CD14-positive monocyte (primary cell): ENCODE results near the gene KRTAP13-2. TPM values are rescaled to one million over a fixed set of nuclear protein-coding genes. Genes with fewer than 3 reads are reported as not detected.

Experiments
- DNase-seq, 3 donors: peaks; one replicate each; pipeline ENCODE4 v3.0.0-alpha.2; 2011 to 2022
- H2AFZ ChIP-seq: 2 replicates; pipeline ENCODE4 v1.6.0; 2012; ENCODE audit warnings: mild to moderate bottlenecking, low read depth, low read length, inconsistent platforms; ENCODE audit not compliant: insufficient read depth, poor library complexity, severe bottlenecking
- H3K27ac ChIP-seq, 2 donors: 1 replicate in 1 of 2; 2 replicates in 1 of 2; pipeline ENCODE4 v1.5.1; 2012 to 2013; ENCODE audit warnings: low read length in 2 of 2, control low read depth in 1 of 2, inconsistent platforms in 1 of 2, low read depth in 1 of 2, mild to moderate bottlenecking in 1 of 2
- H3K27me3 ChIP-seq, 2 donors: one replicate each; pipeline versions ENCODE4 v1.6.0 to v1.6.1; 2011 to 2013; ENCODE audit warnings: low read length in 2 of 2; ENCODE audit not compliant: control insufficient read depth in 2 of 2, insufficient read depth in 2 of 2
- H3K36me3 ChIP-seq, 2 donors: replicated peaks in 1 of 2; 1 replicate in 1 of 2; 2 replicates in 1 of 2; pipeline versions ENCODE4 v1.5.1 to v1.6.1; 2012 to 2013; ENCODE audit warnings: low read length in 2 of 2, control low read depth in 1 of 2, inconsistent platforms in 1 of 2, mild to moderate bottlenecking in 1 of 2; ENCODE audit not compliant: insufficient read depth in 2 of 2, control insufficient read depth in 1 of 2
- H3K4me1 ChIP-seq, 2 donors: 1 replicate in 1 of 2; 2 replicates in 1 of 2; pipeline versions ENCODE4 v1.5.1 to v1.6.1; 2012 to 2013; ENCODE audit warnings: low read length in 2 of 2, control low read depth in 1 of 2, inconsistent platforms in 1 of 2, mild to moderate bottlenecking in 1 of 2, moderate library complexity in 1 of 2; ENCODE audit not compliant: insufficient read depth in 2 of 2, control insufficient read depth in 1 of 2
- H3K4me2 ChIP-seq: replicated peaks from 2 replicates; pipeline ENCODE3; 2012; ENCODE audit warnings: low read length, moderate library complexity, mild to moderate bottlenecking; ENCODE audit not compliant: poor library complexity, severe bottlenecking; ENCODE audit errors: extremely low read depth
- H3K4me3 ChIP-seq, 3 experiments: fragments of 200-600 bp in 1 of 3; sonication (generic) in 1 of 3; replicated peaks in 1 of 3; 1 replicate in 2 of 3; 2 replicates in 1 of 3; pipeline ENCODE4 v1.5.1; 2011 to 2013; ENCODE audit warnings: low read length in 3 of 3, mild to moderate bottlenecking in 3 of 3, control low read depth in 2 of 3, low read depth in 2 of 3, inconsistent platforms in 1 of 3, moderate library complexity in 1 of 3
- H3K79me2 ChIP-seq: 2 replicates; pipeline ENCODE4 v1.6.0; 2012; ENCODE audit warnings: mild to moderate bottlenecking, control low read depth, inconsistent platforms, low read length, moderate library complexity; ENCODE audit not compliant: insufficient read depth
- H3K9ac ChIP-seq: 2 replicates; pipeline ENCODE4 v1.6.0; 2017; ENCODE audit warnings: low read length, mild to moderate bottlenecking; ENCODE audit not compliant: insufficient read depth, poor library complexity, severe bottlenecking
- H3K9me3 ChIP-seq, 2 donors: replicated peaks in 1 of 2; 1 replicate in 1 of 2; 2 replicates in 1 of 2; pipeline versions ENCODE4 v1.5.1 to v1.6.1; 2012 to 2013; ENCODE audit warnings: low read length in 2 of 2, control low read depth in 1 of 2; ENCODE audit not compliant: control insufficient read depth in 1 of 2, insufficient read depth in 1 of 2
- H4K20me1 ChIP-seq: 2 replicates; pipeline ENCODE4 v1.6.0; 2012; ENCODE audit warnings: mild to moderate bottlenecking, low read length, control low read depth, moderate library complexity; ENCODE audit not compliant: insufficient read depth
- H3K27ac Mint-ChIP-seq, 7 donors: one replicate each; pipeline ENCODE4 v1.8.0; 2020; ENCODE audit warnings: mild to moderate bottlenecking in 7 of 7, mixed read lengths in 7 of 7, moderate library complexity in 6 of 7, inconsistent platforms in 2 of 7
- H3K27me3 Mint-ChIP-seq, 3 donors: one replicate each; pipeline ENCODE4 v1.8.0; 2021 to 2022; ENCODE audit warnings: low read depth in 3 of 3, mild to moderate bottlenecking in 3 of 3, mixed read lengths in 3 of 3, moderate library complexity in 3 of 3, inconsistent platforms in 1 of 3
- H3K36me3 Mint-ChIP-seq, 2 donors: one replicate each; pipeline ENCODE4 v1.8.0; 2020; ENCODE audit warnings: mixed read lengths in 2 of 2, inconsistent platforms in 1 of 2, mild to moderate bottlenecking in 1 of 2
- H3K4me1 Mint-ChIP-seq: one replicate; pipeline ENCODE4 v1.8.0; 2020; ENCODE audit warnings: mild to moderate bottlenecking, mixed read lengths
- H3K4me3 Mint-ChIP-seq, 2 donors: one replicate each; pipeline ENCODE4 v1.8.0; 2020; ENCODE audit warnings: mild to moderate bottlenecking in 2 of 2, mixed read lengths in 2 of 2, moderate library complexity in 1 of 2
- H3K9me3 Mint-ChIP-seq, 7 donors: one replicate each; pipeline ENCODE4 v1.8.0; 2020 to 2022; ENCODE audit warnings: mixed read lengths in 7 of 7, mild to moderate bottlenecking in 6 of 7, moderate library complexity in 6 of 7, inconsistent platforms in 2 of 7
- intact Hi-C, 2 donors: fragments of 100-400 bp; cut with micrococcal nuclease; formaldehyde crosslinking; loops; one replicate each; pipeline versions ENCODE4 v1.15.0 to v1.15.1; 2023
- polyA plus RNA-seq, 3 donors: library from polyadenylated mRNA; depleted of rRNA in 1 of 3; unstranded in 2 of 3; stranded (reverse) in 1 of 3; fragments of 300-500 nt in 2 of 3; fragments of >200 nt in 1 of 3; fragmentation: Illumina TruSeq in 2 of 3; gene quantifications; 1 replicate in 2 of 3; 2 replicates in 1 of 3; pipeline ENCODE4 v1.2.3, GENCODE V29; 2012 to 2021
- small RNA-seq: library from RNA; depleted of rRNA; stranded (forward); fragments of <200 nt; gene quantifications from one replicate; pipeline ENCODE3, GENCODE V24; 2012; ENCODE audit warnings: low read depth; ENCODE audit not compliant: insufficient read length
- TF ChIP-seq, protein P1 (sequence below): fragments of 200-600 bp; IDR thresholded peaks from one replicate; pipeline ENCODE4 v1.8.0; 2022; ENCODE audit warnings: antibody characterized with exemption, mild to moderate bottlenecking

KRTAP13-2 gene
- polyA plus RNA-seq, 3 donors = not detected

DNA sequence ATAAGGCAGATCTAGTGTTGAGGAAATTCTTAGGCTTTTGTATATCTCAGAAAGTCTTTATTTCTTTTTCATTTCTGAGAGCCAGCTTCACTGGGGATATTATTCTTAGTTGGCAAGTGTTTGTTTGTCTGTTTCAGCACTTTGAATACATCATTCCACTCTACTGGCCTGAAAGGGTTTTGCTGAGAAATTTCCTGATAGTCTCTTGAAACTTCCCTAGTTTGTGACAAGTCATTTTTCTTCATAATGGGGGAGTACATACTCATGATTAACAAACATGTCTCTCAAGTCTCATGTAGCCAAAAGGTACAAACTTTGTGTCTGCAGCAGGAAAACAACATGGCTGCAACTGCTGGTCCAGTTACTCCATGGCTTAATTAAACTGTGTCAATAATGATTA lies 45.7 kb downstream of the KRTAP13-2 start:
- Mint-ChIP-seq H3K27ac (no peak overlapping the region), H3K27me3 (no peaks in the 10 kb centered on the region), H3K9me3 (peaks cover 0 to 7% (median 2%) of the 10 kb centered on the region in 7 donors), H3K36me3 (no peaks in the 10 kb centered on the region), H3K4me1 (no peaks in the 10 kb centered on the region), H3K4me3 (no peak overlapping the region)
- Histone ChIP-seq H2AFZ (no peak overlapping the region), H3K4me2 (no peak overlapping the region), H3K9me3 (peaks cover 0 to 3% of the 10 kb centered on the region in 2 donors), H3K79me2 (no peaks in the 10 kb centered on the region), H3K4me3 (no peak overlapping the region), H3K27ac (no peak overlapping the region), H3K9ac (no peak overlapping the region), H3K36me3 (no peaks in the 10 kb centered on the region), H4K20me1 (no peaks in the 10 kb centered on the region), H3K4me1 (no peaks in the 10 kb centered on the region), H3K27me3 (no peaks in the 10 kb centered on the region)
- no peak for DNase-seq
- TF ChIP-seq, protein P1, sequence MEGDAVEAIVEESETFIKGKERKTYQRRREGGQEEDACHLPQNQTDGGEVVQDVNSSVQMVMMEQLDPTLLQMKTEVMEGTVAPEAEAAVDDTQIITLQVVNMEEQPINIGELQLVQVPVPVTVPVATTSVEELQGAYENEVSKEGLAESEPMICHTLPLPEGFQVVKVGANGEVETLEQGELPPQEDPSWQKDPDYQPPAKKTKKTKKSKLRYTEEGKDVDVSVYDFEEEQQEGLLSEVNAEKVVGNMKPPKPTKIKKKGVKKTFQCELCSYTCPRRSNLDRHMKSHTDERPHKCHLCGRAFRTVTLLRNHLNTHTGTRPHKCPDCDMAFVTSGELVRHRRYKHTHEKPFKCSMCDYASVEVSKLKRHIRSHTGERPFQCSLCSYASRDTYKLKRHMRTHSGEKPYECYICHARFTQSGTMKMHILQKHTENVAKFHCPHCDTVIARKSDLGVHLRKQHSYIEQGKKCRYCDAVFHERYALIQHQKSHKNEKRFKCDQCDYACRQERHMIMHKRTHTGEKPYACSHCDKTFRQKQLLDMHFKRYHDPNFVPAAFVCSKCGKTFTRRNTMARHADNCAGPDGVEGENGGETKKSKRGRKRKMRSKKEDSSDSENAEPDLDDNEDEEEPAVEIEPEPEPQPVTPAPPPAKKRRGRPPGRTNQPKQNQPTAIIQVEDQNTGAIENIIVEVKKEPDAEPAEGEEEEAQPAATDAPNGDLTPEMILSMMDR = no peak
- intact Hi-C loops = no loop called here

Small RNAs within 50 kb of the gene (small RNA-seq; reads per million reads assigned to genes)
- gene KRTAP23-1 = not detected
- not detected for gene MIR4327

Other genes starting within 250 kb of the KRTAP13-2 start
- gene CLDN17, start 205.5 kb downstream of the KRTAP13-2 start, polyA plus RNA-seq = not detected
- not detected for gene CLDN8, start 156.2 kb downstream of the KRTAP13-2 start, polyA plus RNA-seq
- not detected for gene KRTAP24-1, start 89.3 kb downstream of the KRTAP13-2 start, polyA plus RNA-seq
- not detected for gene KRTAP25-1, start 82.8 kb downstream of the KRTAP13-2 start, polyA plus RNA-seq
- not detected for gene KRTAP26-1, start 52.0 kb downstream of the KRTAP13-2 start, polyA plus RNA-seq
- gene KRTAP27-1, start 34.6 kb downstream of the KRTAP13-2 start, polyA plus RNA-seq = not detected
- gene KRTAP23-1, start 23.7 kb downstream of the KRTAP13-2 start, polyA plus RNA-seq = not detected
- not detected for gene KRTAP13-1, start 23.8 kb upstream of the KRTAP13-2 start, polyA plus RNA-seq
- gene KRTAP13-3, start 53.7 kb upstream of the KRTAP13-2 start, polyA plus RNA-seq = not detected
- gene KRTAP13-4, start 57.9 kb upstream of the KRTAP13-2 start, polyA plus RNA-seq = not detected
- gene KRTAP15-1, start 68.0 kb upstream of the KRTAP13-2 start, polyA plus RNA-seq = not detected
- gene KRTAP19-1, start 108.1 kb upstream of the KRTAP13-2 start, polyA plus RNA-seq = not detected
- not detected for gene KRTAP19-2, start 115.2 kb upstream of the KRTAP13-2 start, polyA plus RNA-seq
- not detected for gene KRTAP19-3, start 119.7 kb upstream of the KRTAP13-2 start, polyA plus RNA-seq
- gene KRTAP19-4, start 124.9 kb upstream of the KRTAP13-2 start, polyA plus RNA-seq = not detected
- not detected for gene KRTAP19-5, start 129.9 kb upstream of the KRTAP13-2 start, polyA plus RNA-seq
- not detected for gene KRTAP19-6, start 169.6 kb upstream of the KRTAP13-2 start, polyA plus RNA-seq
- gene KRTAP19-7, start 189.0 kb upstream of the KRTAP13-2 start, polyA plus RNA-seq = not detected
- not detected for gene KRTAP22-2, start 218.1 kb upstream of the KRTAP13-2 start, polyA plus RNA-seq
- not detected for gene KRTAP6-3, start 220.2 kb upstream of the KRTAP13-2 start, polyA plus RNA-seq
- not detected for gene KRTAP6-2, start 226.6 kb upstream of the KRTAP13-2 start, polyA plus RNA-seq
- not detected for gene KRTAP22-1, start 228.8 kb upstream of the KRTAP13-2 start, polyA plus RNA-seq
- gene KRTAP6-1, start 241.7 kb upstream of the KRTAP13-2 start, polyA plus RNA-seq = not detected
- gene KRTAP20-1, start 244.2 kb upstream of the KRTAP13-2 start, polyA plus RNA-seq = not detected
- gene KRTAP20-4, start 248.4 kb upstream of the KRTAP13-2 start, polyA plus RNA-seq = not detected